Osteocyte (in vitro differentiated cells): Measurements from ENCODE around the gene HNRNPAB. TPM values are rescaled to one million over a fixed set of nuclear protein-coding genes. Genes with fewer than 3 reads are reported as not detected.
"Not testable (repeated sequence)": the region's sequence is repeated elsewhere in the genome, so short reads cannot be mapped to it uniquely, and the experiment has no call there.

ENCODE experiments used
- DNase-seq: peaks from one replicate; pipeline ENCODE4 v3.0.0; 2021; ENCODE audit warnings: mixed read lengths; ENCODE audit not compliant: unreplicated experiment; ENCODE audit errors: extremely low spot score
- H3K27ac Mint-ChIP-seq: one replicate; pipeline ENCODE4 v1.8.0; 2021; ENCODE audit warnings: mild to moderate bottlenecking, mixed read lengths; ENCODE audit not compliant: unreplicated experiment
- H3K27me3 Mint-ChIP-seq: one replicate; pipeline ENCODE4 v1.8.0; 2021; ENCODE audit warnings: mixed read lengths; ENCODE audit not compliant: unreplicated experiment
- H3K36me3 Mint-ChIP-seq: one replicate; pipeline ENCODE4 v1.8.0; 2021; ENCODE audit warnings: mixed read lengths; ENCODE audit not compliant: unreplicated experiment
- H3K4me1 Mint-ChIP-seq: one replicate; pipeline ENCODE4 v1.8.0; 2021; ENCODE audit warnings: mixed read lengths; ENCODE audit not compliant: unreplicated experiment
- H3K4me3 Mint-ChIP-seq: one replicate; pipeline ENCODE4 v1.8.0; 2021; ENCODE audit warnings: mild to moderate bottlenecking, moderate library complexity, mixed read lengths; ENCODE audit not compliant: unreplicated experiment
- H3K9me3 Mint-ChIP-seq: one replicate; pipeline ENCODE4 v1.8.0; 2021; ENCODE audit warnings: mixed read lengths; ENCODE audit not compliant: unreplicated experiment
- CTCF ChIP-seq: fragments of 200-600 bp; sonication (generic); IDR thresholded peaks from 2 replicates; pipeline ENCODE4 v1.5.0; 2021; ENCODE audit warnings: antibody characterized with exemption, mild to moderate bottlenecking, moderate library complexity
- total RNA-seq: library from RNA; stranded (reverse); gene quantifications from 2 replicates; pipeline ENCODE4 v1.2.1, GENCODE V29; 2021

The HNRNPAB gene
- total RNA-seq, 1 donor from 2014 or later = 131 TPM

GRCh38 chr5:178247481-178248456, 43.4 kb downstream of the HNRNPAB start:
- TF ChIP-seq CTCF = no peak
- no peaks in the 10 kb centered on the region for H3K4me1 Mint-ChIP-seq
- H3K36me3 Mint-ChIP-seq = no peaks in the 10 kb centered on the region
- no peak overlapping the region for H3K4me3 Mint-ChIP-seq
- H3K9me3 Mint-ChIP-seq = no peaks in the 10 kb centered on the region
- H3K27ac Mint-ChIP-seq = no peak overlapping the region
- no peak for DNase-seq
- no peaks in the 10 kb centered on the region for H3K27me3 Mint-ChIP-seq

- Mint-ChIP-seq H3K27me3 (no peaks in the 10 kb centered on the region), H3K27ac (no peak overlapping the region), H3K9me3 (no peaks in the 10 kb centered on the region), H3K36me3 (no peaks in the 10 kb centered on the region), H3K4me3 (no peak overlapping the region), H3K4me1 (no peaks in the 10 kb centered on the region)
- no peak for TF ChIP-seq CTCF
- DNase-seq = no peak
Measured at GRCh38 chr5:178248750-178249149, 44.4 kb downstream of the HNRNPAB start.

DNA sequence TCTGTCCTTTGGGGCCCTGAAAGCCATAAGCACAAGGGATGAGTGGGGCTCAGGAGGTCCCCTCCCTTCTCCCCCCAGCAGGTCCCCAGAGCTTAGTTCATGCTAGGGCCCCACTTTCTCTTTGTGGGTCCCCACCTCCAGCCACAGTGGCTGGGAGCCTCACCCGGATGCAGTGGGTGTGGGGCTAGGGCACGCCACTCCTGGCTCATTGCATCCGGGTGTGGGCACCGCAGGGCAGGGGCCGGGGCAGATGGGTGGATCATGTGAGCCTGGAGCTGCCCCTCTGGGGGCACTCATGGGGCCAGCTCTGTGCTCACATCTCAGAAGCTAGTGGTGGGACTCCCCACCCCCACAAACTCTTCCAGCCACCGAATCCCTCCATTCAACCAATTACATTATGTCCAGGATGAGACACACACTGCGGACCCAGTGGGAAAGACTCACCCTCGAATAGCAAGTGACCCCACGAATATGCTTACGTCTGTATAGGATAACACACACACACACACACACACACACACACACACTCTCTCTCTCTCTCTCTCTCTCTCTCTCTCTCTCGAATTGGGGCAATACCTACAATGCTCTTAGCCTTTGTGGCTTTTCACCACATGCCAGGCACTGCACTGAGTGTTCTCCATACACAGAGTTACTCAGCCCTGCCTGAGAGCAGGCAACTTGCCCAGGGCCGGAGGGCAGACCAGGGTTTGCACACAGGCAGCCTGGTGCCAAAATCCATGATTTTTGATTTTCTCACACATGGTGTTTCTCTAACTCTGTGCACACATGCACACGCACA, 45.1 kb downstream of the HNRNPAB start:
- no peak for TF ChIP-seq CTCF
- Mint-ChIP-seq H3K27ac (no peak overlapping the region), H3K9me3 (no peaks in the 10 kb centered on the region), H3K27me3 (no peaks in the 10 kb centered on the region), H3K4me3 (no peak overlapping the region), H3K36me3 (no peaks in the 10 kb centered on the region), H3K4me1 (no peaks in the 10 kb centered on the region)
- DNase-seq = no peak

DNA sequence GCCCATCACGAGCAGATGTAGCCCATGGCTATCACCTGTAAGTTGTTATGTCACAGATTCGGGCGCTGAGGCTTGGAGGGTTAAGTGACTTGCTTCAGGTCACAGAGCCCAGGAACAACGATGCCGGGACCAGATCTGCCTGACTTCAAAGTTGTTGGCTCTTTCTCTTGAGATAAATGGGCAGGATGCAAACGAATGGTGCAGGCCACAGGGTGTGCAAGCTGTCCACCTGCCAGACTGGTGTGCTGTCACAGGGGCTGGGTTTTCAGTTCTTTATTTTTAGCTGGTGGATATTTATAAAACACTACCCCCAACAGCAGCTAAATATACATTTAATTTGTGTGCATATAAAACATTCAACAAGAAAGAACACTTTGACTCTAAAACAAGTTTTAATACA, 45.9 kb downstream of the HNRNPAB start:
- H3K4me3 Mint-ChIP-seq = no peak overlapping the region
- H3K27me3 Mint-ChIP-seq = no peaks in the 10 kb centered on the region
- no peaks in the 10 kb centered on the region for H3K9me3 Mint-ChIP-seq
- no peak for TF ChIP-seq CTCF
- DNase-seq = no peak
- no peaks in the 10 kb centered on the region for H3K4me1 Mint-ChIP-seq
- no peaks in the 10 kb centered on the region for H3K36me3 Mint-ChIP-seq
- H3K27ac Mint-ChIP-seq = no peak overlapping the region

- H3K27ac Mint-ChIP-seq = no peak overlapping the region
- TF ChIP-seq CTCF = no peak
- H3K4me1 Mint-ChIP-seq = no peaks in the 10 kb centered on the region
Measured at GRCh38 chr5:178252258-178252657, 47.9 kb downstream of the HNRNPAB start.

GRCh38 chr5:178253632-178254031, 49.3 kb downstream of the HNRNPAB start:
- not testable (repeated sequence) for H3K9me3 Mint-ChIP-seq, H3K4me3 Mint-ChIP-seq, H3K27me3 Mint-ChIP-seq, H3K4me1 Mint-ChIP-seq, H3K36me3 Mint-ChIP-seq, DNase-seq, H3K27ac Mint-ChIP-seq

More at GRCh38 chr5:178252258-178252657, 47.9 kb downstream of the HNRNPAB start:
- DNase-seq = no peak
- H3K36me3 Mint-ChIP-seq = no peaks in the 10 kb centered on the region
- no peaks in the 10 kb centered on the region for H3K27me3 Mint-ChIP-seq
- H3K4me3 Mint-ChIP-seq = no peak overlapping the region
- H3K9me3 Mint-ChIP-seq = no peaks in the 10 kb centered on the region
